GM11168 (cell line): Measurements from ENCODE around the gene DSCAM.

Experiments used
- in situ Hi-C: fragments of 300-500 bp; cut with MboI; formaldehyde crosslinking; loops from one replicate; pipeline ENCODE4 v1.12.0; 2022; ENCODE audit warnings: low sequenced_read_pairs; ENCODE audit not compliant: unreplicated experiment

Gene DSCAM

DNA sequence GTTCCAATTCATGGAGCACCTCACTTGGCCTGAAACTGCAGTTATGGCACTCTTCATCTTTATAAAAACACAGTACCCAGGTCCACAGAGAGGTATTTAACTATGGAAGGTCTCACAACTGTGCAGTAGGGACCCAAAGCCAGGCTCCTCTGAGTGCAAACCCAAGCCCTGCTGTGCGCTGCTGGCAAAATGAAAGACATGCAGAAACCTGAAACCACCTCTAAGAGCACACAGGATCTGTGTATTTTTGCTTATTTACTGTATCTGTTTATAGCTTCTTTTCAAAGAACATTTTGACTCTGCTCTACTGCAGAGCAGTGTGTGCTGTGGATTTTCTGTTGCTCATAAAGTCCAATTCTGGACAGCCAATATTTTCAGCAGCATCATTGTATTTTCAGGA, 166.6 kb downstream of the DSCAM start:
- in situ Hi-C loops, result no loop called here

DNA sequence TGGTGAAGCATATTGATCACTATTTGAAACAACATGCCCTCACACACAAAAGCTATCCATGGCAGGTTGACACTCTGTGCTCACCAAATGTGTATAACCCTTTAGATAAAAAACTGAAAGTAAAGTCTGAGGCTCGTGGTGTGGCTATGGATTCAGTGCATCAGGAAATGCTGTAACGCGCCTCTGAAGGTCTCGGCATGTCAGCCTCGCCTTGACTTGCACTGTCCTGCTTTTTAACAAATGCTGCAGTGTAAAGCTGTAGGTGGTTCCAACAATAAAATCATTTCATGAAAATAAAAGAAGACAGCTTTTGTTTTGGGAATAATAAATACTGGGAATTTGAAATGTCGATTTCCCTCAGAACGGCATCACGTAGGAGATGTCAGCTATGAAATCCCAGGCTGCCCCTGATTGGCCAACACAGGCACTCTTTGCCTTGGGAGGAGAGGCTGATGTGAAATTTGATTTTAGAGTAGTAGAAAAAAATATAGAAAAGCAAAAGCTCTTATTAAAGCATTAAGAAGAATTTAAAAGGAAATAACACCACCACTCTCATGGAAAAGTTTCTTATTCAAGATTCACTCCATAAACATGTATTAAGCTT, 168.2 kb downstream of the DSCAM start:
- in situ Hi-C loops, result no loop called here

DNA sequence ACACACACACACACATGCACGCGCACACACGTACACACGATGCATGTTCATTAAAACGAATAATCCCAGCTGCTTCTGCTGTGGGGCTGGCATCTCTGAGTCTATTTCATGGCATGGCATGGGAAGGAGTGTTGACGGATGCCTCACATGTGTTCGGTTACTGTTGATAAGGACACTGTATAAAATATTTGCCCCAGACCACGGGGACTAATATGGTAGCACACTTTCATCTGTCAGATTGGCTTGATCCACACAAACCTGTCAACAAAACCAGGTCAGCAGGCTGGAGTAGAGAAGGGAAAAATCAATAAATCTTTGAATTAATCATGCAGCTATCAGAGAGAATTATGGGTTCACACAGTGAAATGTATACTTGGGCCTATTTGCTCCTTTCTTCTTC, 171.9 kb downstream of the DSCAM start:
- in situ Hi-C loops, result no loop called here

DNA sequence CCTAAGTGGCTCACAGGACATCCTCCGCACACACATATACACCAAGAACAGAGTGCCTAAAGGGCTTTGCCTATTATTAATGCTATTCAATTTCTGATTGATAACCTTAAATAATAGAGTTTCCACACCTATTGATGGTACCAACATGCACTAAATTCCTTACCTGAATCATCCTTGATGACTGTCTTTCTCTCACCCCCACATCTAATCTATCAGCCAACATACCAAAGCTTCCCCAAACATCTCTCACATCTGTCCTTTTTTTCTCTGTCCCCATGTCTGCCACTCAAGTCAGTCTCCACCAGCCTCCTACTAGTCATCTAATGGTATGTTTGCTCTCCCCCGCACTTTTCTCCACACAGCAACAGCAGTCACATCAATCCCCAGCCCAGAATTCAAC, 174.4 kb downstream of the DSCAM start:
- in situ Hi-C loops, result no loop called here

DNA sequence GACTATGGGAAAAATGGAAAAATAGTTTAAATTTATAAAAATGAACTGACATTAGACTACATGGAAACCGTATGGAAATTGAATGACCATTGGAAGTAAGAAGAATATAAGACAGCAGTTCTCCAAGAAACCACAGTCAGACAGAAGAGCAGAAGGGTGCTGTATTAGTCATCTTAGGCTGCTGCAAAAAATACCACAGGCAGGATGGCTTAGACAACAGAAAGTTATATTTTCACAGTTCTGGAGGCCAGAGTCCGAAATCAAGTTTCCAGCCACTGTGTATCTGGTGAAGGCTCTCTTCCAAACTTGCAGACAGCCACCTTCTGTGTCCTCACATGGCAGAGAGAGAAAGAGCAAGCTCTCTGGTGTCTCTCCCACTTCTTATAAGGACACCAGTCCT, 175.2 kb downstream of the DSCAM start:
- in situ Hi-C loops, result no loop called here

DNA sequence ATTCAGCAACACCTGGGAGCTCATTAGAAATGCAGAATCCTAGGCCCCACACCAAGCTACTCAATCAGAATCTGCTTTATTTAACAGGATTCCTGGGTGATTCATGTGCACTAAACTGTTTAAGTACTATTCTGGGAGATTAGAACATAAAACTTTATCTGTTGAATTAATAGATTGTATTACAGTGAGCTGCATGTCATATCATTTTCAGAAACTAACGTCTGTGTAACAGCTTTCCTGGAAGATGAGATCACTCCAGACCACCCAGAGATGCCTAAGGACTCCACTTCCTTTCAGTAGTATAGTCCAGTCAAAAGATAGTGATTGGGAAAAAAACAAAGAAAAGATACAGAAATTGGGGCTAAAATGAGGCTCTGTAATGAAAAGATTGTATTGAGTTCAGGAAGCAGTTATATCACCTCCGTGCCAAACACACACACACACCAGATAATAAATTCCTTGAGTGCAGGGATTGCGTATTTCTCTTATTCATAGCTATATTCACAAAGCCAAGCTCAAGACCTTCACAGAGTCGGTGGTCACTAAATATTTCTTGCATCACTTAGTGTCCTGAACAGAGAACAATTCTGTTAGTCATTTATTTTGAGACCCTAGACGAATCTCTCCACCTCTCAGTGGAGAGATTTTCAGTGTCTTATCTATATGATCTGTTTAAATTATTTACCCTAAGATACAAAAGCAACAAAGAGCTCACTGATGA, 178.2 kb downstream of the DSCAM start:
- in situ Hi-C loops, result no loop called here

DNA sequence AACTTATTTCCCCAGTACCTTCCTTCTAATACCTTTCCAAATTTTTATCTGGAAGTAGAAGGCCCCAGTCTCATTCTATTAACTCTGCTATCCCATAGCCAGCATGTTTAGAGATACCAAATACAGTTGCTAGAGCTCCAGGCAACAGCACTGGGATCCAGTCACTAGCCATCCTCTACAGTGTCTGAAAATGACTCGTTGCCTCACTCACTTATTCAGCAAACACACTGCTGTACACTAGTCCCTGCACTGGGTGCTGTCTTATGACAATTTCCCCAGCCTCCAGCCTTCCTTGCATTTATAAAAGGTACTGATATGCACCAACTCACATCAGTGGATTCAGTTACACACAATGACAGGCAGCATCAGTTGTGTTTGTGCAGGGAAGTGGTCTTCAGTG, 179.0 kb downstream of the DSCAM start:
- in situ Hi-C loops, result no loop called here

DNA sequence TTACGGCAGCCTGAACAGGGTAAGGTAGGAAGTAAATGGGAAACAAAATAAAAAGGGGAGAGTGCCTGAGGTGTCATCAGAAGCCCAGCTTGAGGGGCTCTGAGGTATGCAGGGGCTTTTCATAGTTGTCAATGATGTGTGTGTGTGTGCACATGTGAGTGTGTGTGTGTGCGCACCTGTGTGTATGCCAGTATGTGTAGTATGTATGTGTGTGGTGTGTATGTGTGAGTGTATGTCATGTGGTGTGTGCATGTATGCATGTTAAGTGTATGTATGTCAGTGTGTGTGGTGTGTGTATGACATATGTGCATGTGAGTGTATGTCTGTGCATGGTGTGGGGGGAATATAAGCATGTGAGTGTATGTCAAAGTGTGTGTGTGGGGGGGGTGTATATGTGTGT, 184.1 kb downstream of the DSCAM start:
- in situ Hi-C loops, result no loop called here

DNA sequence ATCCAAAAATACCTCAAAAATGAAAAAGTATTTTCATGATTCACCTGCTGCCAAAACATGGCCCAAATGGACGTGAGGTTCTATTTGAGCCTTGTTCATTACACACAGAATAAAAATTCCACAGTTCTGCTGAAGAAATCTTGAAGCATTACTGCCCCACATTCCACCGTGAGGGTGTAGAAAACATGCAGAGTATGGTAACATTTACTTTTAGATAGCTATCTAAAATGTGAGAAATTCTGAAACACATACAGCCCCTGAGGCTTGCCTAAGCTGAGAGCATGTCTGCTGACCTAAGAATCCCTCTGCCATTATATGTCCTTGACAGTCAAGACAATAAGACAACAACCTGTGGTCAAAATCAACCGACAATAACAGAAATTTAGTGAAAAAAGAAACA, 186.5 kb downstream of the DSCAM start:
- in situ Hi-C loops, result no loop called here

DNA sequence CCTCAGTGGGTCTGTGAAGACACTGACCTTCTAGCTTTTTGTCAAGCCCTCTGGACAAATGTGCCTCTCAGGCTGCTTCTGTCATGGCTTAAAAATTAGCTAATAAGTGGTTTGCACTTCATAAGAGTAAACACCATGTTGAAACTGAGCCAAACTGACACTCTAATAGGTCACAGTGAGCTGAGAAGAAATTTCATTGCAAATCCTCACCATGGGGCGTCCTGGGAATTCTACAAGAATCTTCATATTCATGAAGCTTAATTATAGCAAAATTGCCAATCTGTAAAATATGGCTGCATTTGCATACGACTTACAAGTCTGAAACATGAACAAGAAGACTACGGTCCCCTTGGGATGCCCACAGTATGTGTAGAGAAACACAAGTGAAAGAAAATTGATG, 188.6 kb downstream of the DSCAM start:
- in situ Hi-C loops, result no loop called here

DNA sequence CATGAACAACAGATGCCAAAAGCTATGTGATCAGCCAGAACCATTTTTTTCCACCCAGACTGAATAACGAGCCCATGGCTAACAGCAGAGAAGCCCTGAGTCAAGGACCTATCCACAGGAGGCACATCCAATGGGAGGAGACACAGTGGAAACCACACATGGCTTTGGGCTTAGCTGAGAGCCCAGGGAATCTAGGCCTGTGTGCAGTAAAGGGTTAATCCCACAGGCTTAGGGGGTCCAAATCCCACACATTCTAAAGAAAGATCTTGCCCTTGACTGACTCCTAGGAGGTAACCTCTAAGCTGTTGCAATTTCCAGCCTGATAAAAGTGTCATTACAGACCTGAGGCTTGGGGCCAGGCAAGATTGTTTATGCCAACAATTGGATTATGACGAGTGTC, 194.5 kb downstream of the DSCAM start:
- in situ Hi-C loops, result no loop called here

DNA sequence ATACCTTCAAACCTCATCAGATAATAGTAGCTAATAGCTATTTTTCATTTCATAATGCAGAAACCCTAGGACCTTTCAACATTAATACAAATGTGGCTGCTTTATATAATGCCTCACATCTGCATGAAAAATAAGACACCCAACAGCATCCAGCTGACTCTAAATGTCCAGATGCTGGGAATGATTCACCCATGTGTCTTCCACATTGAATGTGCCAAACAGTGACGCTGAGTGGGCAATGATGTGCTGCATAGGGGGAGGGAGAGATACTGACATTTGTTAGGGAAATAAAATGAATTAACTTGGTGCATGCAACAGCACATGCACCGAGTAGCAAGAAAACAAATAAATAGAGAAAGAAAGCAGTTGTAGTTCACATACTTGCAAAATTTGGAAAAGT, 199.3 kb downstream of the DSCAM start:
- in situ Hi-C loops, result no loop called here

DNA sequence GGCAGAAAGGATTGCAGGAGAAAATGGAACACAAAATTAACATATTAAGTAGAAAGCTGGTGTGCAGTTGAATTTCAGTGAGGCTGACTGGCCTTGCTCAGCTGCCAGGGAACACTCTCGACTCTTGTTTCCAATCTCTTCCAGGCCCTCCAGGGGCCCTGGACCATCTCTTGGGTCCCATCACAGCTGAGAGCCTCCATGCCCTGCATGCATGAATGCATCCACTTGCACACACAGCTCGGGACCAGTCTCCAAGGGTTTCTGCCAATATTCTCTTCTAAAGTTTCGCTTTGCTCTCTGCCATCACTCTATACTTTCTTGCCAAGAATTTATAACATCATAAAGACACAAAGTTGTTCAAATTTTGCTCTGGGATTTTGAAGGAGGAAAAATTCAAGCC, 200.3 kb downstream of the DSCAM start:
- in situ Hi-C loops, result no loop called here

DNA sequence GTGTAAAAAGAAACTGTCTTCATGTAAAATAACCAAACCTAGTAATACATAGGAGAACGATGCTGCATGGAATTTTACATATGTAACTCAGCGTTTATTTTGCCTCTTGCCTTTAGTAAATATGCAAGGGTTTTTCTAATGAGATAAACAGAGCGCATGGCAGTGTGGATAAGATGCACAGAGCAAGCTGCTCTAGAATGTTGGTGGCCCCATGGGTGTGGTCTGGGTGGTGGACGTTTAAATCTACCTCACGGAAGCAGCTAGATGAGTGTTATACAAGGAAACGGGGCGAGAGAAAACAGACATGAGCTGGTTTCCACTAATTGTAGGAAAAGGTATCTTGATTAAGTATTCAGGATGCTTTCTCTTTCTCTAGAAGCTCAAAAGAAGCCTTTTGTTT, 205.9 kb downstream of the DSCAM start:
- in situ Hi-C loops, result no loop called here

DNA sequence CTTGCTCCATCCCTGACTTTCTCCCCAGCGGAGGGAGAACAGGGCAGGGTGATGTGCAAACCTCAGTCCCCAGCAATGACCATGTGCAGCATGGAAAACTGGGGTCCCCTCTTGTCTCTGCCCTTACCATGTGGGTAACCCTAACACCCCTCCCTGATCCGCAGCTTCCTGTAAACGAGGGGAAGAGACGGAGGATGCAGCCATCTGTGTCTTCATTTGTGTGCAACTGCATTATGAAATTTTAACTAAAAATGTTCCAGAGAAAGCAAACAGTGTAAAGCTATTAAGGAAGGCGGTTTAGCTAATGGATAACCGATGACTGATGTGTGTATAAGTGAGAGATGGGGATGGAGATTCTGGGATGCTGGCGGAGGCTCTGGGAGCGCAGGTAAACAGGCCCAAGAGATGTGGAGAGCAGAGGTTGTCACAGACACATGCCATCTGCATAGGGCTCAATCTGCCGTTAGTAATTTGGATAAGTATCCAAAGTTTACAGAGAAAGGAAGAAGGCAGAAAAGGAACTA, 206.6 kb downstream of the DSCAM start:
- in situ Hi-C loops, result no loop called here

DNA sequence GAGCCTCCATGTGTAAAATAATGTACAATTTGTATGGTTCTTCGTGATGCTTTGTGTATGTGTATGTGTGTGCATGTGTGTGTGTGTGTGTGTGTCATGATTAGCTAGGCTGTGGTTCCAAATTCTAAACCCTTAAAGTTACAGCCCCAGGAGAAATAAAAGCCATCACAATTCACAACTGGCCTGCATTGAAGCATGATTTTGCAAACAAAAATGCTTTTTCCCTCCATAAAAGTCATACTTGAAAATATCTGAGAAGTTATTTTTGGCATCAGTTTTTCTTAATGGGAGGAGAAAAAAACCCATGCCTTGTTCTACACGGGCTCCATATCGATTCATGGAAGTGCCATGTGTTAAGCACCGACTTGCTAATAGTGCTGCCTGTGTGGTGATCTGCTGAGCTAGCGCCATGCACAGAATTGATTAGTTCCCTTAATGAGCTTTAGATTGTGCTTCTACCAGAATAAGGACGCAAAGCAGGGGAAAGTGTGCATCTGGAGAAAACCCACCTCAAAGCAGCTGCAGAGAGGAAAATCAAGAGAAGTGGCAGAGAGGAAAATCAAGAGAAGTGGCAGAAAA, 207.3 kb downstream of the DSCAM start:
- in situ Hi-C loops, result no loop called here

DNA sequence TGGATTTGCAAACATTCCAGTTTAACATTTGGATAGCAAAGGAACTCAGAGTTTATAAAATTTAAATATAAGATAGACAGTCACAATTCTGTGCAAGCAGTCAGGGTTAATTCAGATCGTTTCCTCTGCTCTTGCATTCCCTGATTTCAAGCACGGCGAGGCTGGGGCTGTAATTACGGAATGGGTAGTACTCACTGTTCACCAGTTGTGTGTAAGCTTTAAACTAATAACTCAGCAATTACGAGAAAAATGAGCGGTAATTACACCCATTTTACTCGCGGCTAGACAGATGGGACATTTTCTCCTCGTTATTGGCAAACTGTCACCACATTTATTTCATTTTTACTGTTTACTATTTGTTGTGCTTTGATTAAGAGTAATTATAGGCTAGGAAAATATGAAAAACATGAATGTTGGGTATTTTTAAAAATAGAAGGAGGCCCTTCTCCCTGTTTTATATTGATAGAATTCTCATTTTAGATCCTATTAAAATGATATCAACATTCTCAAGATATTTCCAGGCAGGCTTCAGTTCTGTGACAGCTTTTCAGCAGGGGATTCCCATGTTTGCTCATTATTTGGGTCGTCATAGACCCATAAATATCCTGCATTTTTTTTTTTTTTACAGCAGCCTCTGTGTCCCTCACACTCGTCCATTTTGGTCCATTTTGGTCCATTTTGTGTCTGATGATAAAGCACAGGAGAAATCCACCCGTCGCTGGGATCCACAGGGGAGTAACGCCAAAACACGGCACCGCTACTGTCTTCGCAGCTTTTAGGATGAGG, 208.3 kb downstream of the DSCAM start:
- in situ Hi-C loops, result no loop called here

DNA sequence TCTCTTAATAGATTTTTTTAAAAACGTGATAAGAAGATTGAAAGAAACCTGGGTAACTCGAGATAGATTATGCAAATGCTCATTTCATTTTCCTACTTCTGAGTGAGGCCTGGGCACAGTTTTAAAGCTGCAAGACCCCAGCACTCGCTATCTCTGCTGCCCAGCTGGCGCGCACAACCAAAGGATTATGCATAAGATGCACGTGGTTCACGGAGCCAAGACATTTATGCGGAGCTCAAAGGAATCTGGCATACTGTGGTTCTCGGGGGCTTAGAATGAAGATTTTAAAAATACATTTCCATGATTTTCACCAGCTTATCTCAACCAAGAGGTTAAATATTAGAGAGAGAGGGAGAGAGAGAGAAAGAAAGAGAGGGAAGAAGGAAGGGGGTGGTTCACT, 210.9 kb downstream of the DSCAM start:
- in situ Hi-C loops, result no loop called here

DNA sequence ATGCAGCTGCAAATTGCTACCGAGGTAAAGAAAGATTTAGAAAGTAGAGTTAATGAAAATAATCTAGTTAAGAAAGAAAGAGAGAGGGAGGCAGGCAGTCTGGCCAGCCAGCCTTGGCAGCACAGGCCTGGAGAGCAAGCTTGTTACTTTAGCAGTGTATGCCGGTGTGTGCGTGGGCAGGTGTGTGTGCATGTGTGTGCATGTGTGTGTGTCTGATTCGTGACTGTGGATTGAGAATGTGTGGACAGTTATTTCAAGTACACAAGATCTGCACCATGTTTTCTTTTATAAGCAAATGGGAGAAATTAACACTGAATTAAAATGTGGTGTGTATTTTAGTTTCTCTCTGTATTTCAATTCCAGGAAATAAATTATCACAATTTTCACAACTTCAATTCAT, 211.6 kb downstream of the DSCAM start:
- in situ Hi-C loops, result no loop called here

DNA sequence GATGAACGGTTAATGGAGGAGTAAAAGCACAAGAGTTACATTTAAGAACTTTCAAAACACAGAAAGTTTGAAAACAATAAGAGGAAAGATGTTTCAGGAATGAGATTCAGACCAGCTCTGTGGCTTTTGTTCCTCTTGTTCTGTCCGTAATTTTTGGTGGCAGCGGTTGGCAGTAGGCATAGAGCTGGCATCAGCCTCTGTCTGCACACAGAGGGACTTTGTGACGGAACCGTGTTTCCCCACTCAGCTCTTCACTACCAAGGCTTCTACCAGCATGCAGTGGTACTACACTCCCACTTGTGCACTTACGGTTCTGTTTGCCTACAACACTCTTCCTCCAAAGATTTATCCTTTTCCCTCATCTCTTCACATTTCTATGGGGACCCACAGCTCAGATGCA, 212.8 kb downstream of the DSCAM start:
- in situ Hi-C loops, result no loop called here

DNA sequence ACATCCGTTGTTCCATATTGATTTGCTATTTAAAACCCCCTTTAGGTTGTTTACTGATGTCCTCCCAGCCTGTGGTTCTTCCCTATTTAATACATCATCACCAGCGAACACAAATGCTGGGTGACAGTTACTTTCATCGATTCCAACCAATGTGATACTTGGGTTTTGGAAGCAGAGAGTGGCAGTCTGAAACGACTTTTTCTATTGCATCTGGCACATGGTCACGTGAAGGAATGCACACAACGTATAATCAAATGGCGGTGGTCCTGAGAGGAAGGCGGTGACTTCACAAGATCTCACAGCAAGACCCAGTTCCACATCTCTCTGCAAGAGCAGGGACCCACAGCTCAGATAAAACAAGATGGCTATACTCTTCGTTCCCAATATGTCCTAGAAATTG, 213.9 kb downstream of the DSCAM start:
- in situ Hi-C loops, result no loop called here
